Right lobe of liver (tissue), 4 donors: ENCODE data around the gene SCNN1A.

Source experiments
- CTCF ChIP-seq, 4 donors: fragments of 200-600 bp in 3 of 4; fragments of 450-650 bp in 1 of 4; IDR thresholded peaks; one replicate each; pipeline versions ENCODE4 v1.5.1 to v1.8.0; 2016 to 2022; ENCODE audit warnings: antibody characterized with exemption in 4 of 4, mild to moderate bottlenecking in 2 of 4
- POLR2A ChIP-seq: fragments of 450-650 bp; IDR thresholded peaks from one replicate; pipeline ENCODE4 v1.6.1; 2017; ENCODE audit warnings: antibody characterized with exemption, mild to moderate bottlenecking
- donor health status: DM: no; HTN: no; CAD: no.
- donor health status: DM: no; HTN: no; CAD: no.
- donor health status: DM: no; HTN: yes; CAD: no.

GRCh38 chr12:6319446-6319845 is 55.9 kb downstream of the SCNN1A start:
- TF ChIP-seq CTCF (IDR thresholded peaks at IDR 0.05) (no peak), POLR2A (no peak)
